ENCODE measurements around the gene KRTAP10-1.

DNA sequence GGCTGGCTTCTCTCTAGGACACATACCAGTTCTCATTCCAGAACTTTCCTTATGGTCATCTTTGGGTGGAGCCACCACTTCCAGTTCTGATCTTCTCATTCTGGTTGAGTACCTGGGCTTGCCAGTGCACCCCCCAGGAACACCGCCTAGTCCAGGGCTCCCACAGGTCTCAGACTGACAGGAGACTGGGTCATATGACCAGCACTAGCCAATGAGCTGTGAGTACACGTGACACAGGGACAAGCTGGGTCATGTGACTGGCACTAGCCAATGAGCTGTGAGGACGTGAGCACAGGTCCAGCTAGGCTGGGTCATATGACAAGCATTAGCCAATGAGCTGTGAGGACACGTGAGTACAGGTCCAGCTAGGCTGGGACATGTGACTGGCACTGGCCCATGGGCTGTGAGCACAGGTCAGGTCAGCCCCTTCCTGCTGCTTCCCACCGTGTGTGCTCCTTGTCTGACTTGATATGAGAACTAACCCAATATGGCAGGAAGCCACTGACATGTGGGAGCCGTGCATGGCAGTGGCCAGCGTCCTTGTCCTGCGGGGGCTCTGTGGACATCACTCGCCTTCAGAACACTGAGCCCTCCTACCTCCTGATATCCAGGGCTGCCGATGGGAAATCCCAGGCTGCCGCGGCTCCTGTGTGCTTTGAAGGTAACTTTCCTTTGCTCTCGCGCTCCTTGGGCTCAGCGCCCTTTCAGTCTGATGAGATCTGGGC, 22.7 kb downstream of the KRTAP10-1 start:
- TF ChIP-seq, protein P1, sequence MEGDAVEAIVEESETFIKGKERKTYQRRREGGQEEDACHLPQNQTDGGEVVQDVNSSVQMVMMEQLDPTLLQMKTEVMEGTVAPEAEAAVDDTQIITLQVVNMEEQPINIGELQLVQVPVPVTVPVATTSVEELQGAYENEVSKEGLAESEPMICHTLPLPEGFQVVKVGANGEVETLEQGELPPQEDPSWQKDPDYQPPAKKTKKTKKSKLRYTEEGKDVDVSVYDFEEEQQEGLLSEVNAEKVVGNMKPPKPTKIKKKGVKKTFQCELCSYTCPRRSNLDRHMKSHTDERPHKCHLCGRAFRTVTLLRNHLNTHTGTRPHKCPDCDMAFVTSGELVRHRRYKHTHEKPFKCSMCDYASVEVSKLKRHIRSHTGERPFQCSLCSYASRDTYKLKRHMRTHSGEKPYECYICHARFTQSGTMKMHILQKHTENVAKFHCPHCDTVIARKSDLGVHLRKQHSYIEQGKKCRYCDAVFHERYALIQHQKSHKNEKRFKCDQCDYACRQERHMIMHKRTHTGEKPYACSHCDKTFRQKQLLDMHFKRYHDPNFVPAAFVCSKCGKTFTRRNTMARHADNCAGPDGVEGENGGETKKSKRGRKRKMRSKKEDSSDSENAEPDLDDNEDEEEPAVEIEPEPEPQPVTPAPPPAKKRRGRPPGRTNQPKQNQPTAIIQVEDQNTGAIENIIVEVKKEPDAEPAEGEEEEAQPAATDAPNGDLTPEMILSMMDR (IDR thresholded peaks at IDR 0.05): no peak
- no peak for TF ChIP-seq POLR2A (IDR thresholded peaks at IDR 0.05)
- TF ChIP-seq EP300 (IDR thresholded peaks at IDR 0.05): no peak

Data from ovary (tissue), 3 donors.